Astrocyte of the spinal cord (primary cell): ENCODE data around the gene VCAM1.
A peak's percentile ranks its signal among the peaks of the same experiment; 100 is the strongest.

Experiments
- DNase-seq: peaks from one replicate; pipeline ENCODE4 v3.0.0; 2011; ENCODE audit warnings: low read depth, low spot score
- H3K4me3 ChIP-seq: 2 replicates; pipeline ENCODE4 v1.5.1; 2011; ENCODE audit warnings: low read depth, mild to moderate bottlenecking, low read length, moderate library complexity
- CTCF ChIP-seq: IDR thresholded peaks from 2 replicates; pipeline ENCODE4 v1.5.1; 2012; ENCODE audit warnings: low read depth, mild to moderate bottlenecking, low read length, inconsistent platforms
- in situ Hi-C: cut with HindIII; loops from 2 replicates; pipeline ENCODE4 v1.10.0; 2017; ENCODE audit warnings: low sequenced_read_pairs

Gene VCAM1

GRCh38 chr1:100767176-100767890 is 47.8 kb downstream of the VCAM1 start:
- H3K4me3 ChIP-seq, result no peak overlapping the region
- no peak for TF ChIP-seq CTCF
- in situ Hi-C loops, result no loop called here
- DNase-seq, result peak; percentile 32

- in situ Hi-C loops, result no loop called here
- no peak for TF ChIP-seq CTCF
- no peak for DNase-seq
- no peak overlapping the region for H3K4me3 ChIP-seq
These were observed 49.8 kb downstream of the VCAM1 start for GRCh38 chr1:100769323-100769722.

GRCh38 chr1:100769906-100770646 is 50.5 kb downstream of the VCAM1 start:
- TF ChIP-seq CTCF, result no peak
- no peak overlapping the region for H3K4me3 ChIP-seq
- DNase-seq, result no peak
- in situ Hi-C loops, result no loop called here

GRCh38 chr1:100773444-100773843 is 53.9 kb downstream of the VCAM1 start:
- in situ Hi-C loops, result no loop called here
- TF ChIP-seq CTCF, result no peak
- no peak for DNase-seq
- no peak overlapping the region for H3K4me3 ChIP-seq

GRCh38 chr1:100774370-100774769 is 54.8 kb downstream of the VCAM1 start:
- no peak for TF ChIP-seq CTCF
- in situ Hi-C loops, result no loop called here
- DNase-seq, result no peak
- no peak overlapping the region for H3K4me3 ChIP-seq

- in situ Hi-C loops, result no loop called here
- DNase-seq, result no peak
- no peak overlapping the region for H3K4me3 ChIP-seq
- no peak for TF ChIP-seq CTCF
These were observed 55.9 kb downstream of the VCAM1 start for GRCh38 chr1:100775483-100775882.
